PFSK-1 (cell line): ENCODE results near the gene WFDC5.

Source experiments
- FOXP2 ChIP-seq: optimal IDR thresholded peaks from 2 replicates; pipeline ENCODE3; 2011; ENCODE audit warnings: borderline replicate concordance, control low read depth, inconsistent platforms; ENCODE audit not compliant: insufficient read depth; ENCODE audit errors: extremely low read length, extremely low read depth
- POLR2AphosphoS5 ChIP-seq: IDR thresholded peaks from 2 replicates; pipeline ENCODE4 v1.6.1; 2012; ENCODE audit warnings: low read depth, mild to moderate bottlenecking, control low read depth, low read length, moderate library complexity
- REST ChIP-seq, 2 experiments: IDR thresholded peaks; 2 replicates each; pipeline versions ENCODE4 v1.6.1 to v1.8.0; 2011 to 2012; ENCODE audit warnings: low read depth in 2 of 2, low read length in 2 of 2, control low read depth in 1 of 2, inconsistent platforms in 1 of 2, mild to moderate bottlenecking in 1 of 2, moderate library complexity in 1 of 2; ENCODE audit not compliant: insufficient read depth in 1 of 2
- SIN3A ChIP-seq: IDR thresholded peaks from 2 replicates; pipeline ENCODE4 v1.6.1; 2012; ENCODE audit warnings: mild to moderate bottlenecking, low read length, moderate library complexity, borderline replicate concordance; ENCODE audit not compliant: insufficient read depth
- TAF1 ChIP-seq: IDR thresholded peaks from 2 replicates; pipeline ENCODE4 v1.6.1; 2012; ENCODE audit warnings: low read length, control low read depth, borderline replicate concordance; ENCODE audit not compliant: insufficient read depth

WFDC5 gene

GRCh38 chr20:45088247-45088646, 26.7 kb downstream of the WFDC5 start:
- TF ChIP-seq FOXP2 (no peak), POLR2AphosphoS5 (no peak), TAF1 (no peak), SIN3A (no peak), REST (IDR thresholded peaks at IDR 0.05; ENCODE audit: insufficient read depth in 1 of 2, low read depth in 2 of 2, low read length in 2 of 2) (no peak)

DNA sequence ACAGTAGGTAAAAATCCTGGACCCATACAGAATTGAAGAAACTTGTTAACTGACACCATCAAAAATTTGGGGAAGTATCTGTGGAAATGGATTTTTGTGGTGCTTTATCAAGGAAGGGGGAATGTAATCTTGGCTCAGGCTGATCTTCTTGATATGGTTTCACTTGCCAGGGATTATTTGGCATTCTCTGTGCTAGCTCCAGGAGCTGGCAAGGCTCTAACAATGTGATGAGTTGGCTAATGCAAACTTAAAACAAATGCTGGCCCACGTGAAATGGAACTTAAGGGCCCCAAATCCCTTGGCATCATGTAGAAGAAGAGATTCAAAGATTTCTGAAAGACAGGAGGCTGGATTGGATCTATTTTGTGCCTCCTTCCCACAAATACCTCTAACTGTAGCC, 27.2 kb downstream of the WFDC5 start:
- TF ChIP-seq TAF1, result no peak
- TF ChIP-seq REST (IDR thresholded peaks at IDR 0.05; ENCODE audit: insufficient read depth in 1 of 2, low read depth in 2 of 2, low read length in 2 of 2), result no peak
- no peak for TF ChIP-seq POLR2AphosphoS5
- no peak for TF ChIP-seq FOXP2

DNA sequence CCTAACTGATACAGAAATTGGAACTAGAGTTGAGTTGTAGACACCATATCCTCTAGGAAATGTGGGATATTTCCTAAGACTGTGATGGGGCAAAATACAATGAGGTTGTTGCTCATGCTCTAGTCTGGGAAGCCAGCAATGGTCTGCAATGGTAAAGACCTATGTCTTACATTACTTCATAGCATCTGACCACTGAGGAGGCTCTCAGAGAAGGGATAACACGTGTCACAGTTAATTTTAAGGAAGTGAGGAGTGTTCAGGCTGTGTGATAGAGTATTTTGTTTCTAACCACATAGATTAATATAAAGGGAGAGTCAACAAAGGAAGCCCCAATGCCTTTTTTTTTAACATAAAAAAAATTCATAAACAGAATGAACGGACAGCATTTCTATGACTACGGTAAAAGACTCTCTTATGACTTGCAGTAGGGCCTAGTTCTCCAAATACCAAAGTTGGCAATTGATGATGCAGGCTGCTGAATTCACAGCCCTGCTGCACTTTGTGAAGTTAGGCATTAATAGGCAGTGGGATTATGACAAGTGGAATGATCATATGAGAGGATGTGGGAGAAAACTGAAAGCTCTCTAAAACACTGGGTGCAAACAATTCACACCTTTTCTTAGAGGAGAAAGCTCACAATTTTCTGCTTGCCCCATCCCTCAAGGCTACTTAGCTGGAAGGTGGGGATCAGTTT, 27.7 kb downstream of the WFDC5 start:
- TF ChIP-seq SIN3A, result no peak
- TF ChIP-seq FOXP2, result no peak
- TF ChIP-seq REST (IDR thresholded peaks at IDR 0.05; ENCODE audit: insufficient read depth in 1 of 2, low read depth in 2 of 2, low read length in 2 of 2), result no peak
- no peak for TF ChIP-seq POLR2AphosphoS5
- no peak for TF ChIP-seq TAF1

- TF ChIP-seq REST (IDR thresholded peaks at IDR 0.05; ENCODE audit: insufficient read depth in 1 of 2, low read depth in 2 of 2, low read length in 2 of 2) (no peak), POLR2AphosphoS5 (no peak), FOXP2 (no peak), TAF1 (no peak), SIN3A (no peak)
Observed at GRCh38 chr20:45085867-45086266, 29.1 kb downstream of the WFDC5 start.

DNA sequence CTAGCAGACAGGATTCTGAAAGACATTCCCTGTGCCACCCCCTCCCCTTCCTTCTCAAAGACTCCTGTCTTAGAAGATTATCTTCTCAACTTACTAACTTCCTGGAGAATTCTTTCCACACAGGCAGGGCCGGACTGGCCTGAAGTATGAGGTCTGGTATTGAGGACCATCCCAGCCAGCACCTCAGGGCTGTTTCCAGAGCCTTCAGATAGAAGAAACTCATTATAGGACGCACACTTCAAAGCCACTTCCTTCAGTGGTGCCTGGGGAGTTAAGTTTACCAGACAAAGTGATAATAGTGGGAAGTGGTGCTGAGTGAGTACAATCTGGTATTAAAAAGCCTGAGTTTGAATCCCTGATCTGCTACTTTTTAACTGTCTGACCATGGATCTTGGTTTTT, 29.7 kb downstream of the WFDC5 start:
- TF ChIP-seq SIN3A, result no peak
- TF ChIP-seq TAF1, result no peak
